Esophagus muscularis mucosa (tissue), 4 donors: ENCODE measurements around the gene PTBP2. TPM values are rescaled to one million over a fixed set of nuclear protein-coding genes. Genes with fewer than 3 reads are reported as not detected.

ENCODE experiments used
- DNase-seq: peaks from one replicate; pipeline ENCODE4 v3.0.0-alpha.2; 2017; ENCODE audit errors: extremely low spot score
- H3K27ac ChIP-seq, 4 donors: fragments of 200-600 bp; sonication (generic); replicated peaks in 1 of 4; 1 replicate in 3 of 4; 2 replicates in 1 of 4; pipeline ENCODE4 v1.5.1; 2016 to 2019; ENCODE audit warnings: mild to moderate bottlenecking in 1 of 4
- H3K27me3 ChIP-seq, 4 donors: fragments of 200-600 bp; sonication (generic); one replicate each; pipeline versions ENCODE4 v1.5.1 to v1.6.0; 2016 to 2019
- H3K36me3 ChIP-seq, 4 donors: fragments of 200-600 bp; sonication (generic); one replicate each; pipeline ENCODE4 v1.5.1; 2016 to 2019
- H3K4me1 ChIP-seq, 4 donors: fragments of 200-600 bp; sonication (generic); one replicate each; pipeline ENCODE4 v1.5.1; 2016 to 2019
- H3K4me3 ChIP-seq, 4 donors: fragments of 200-600 bp; sonication (generic); 1 replicate in 2 of 4; 2 replicates in 2 of 4; pipeline ENCODE4 v1.5.1; 2016 to 2019; ENCODE audit warnings: mild to moderate bottlenecking in 4 of 4, moderate library complexity in 1 of 4
- H3K9me3 ChIP-seq, 4 donors: fragments of 200-600 bp; sonication (generic); 1 replicate in 3 of 4; 2 replicates in 1 of 4; pipeline ENCODE4 v1.5.1; 2016 to 2019
- CTCF ChIP-seq, 3 experiments: fragments of 200-600 bp in 2 of 3; fragments of 450-650 bp in 1 of 3; sonication (generic) in 2 of 3; IDR thresholded peaks; one replicate each; pipeline ENCODE4 v1.5.1; 2017 to 2019; ENCODE audit warnings: antibody characterized with exemption in 3 of 3, mild to moderate bottlenecking in 2 of 3, moderate library complexity in 1 of 3
- EP300 ChIP-seq: sonication (generic); formaldehyde crosslinking; IDR thresholded peaks from one replicate; pipeline ENCODE4 v1.6.1; 2017; ENCODE audit warnings: antibody characterized with exemption
- POLR2A ChIP-seq: fragments of 450-650 bp; IDR thresholded peaks from one replicate; pipeline ENCODE4 v1.6.1; 2017; ENCODE audit warnings: antibody characterized with exemption, moderate library complexity, mild to moderate bottlenecking, low read depth
- POLR2AphosphoS5 ChIP-seq, 2 donors: sonication (generic); formaldehyde crosslinking; IDR thresholded peaks; one replicate each; pipeline ENCODE4 v1.6.1; 2017; ENCODE audit warnings: antibody characterized with exemption in 2 of 2
- WGBS: methylation state at CpG from one replicate; pipeline ENCODE4 v1.1.5; 2018; 5-methylcytosine and 5-hydroxymethylcytosine counted together
- intact Hi-C: fragments of 100-400 bp; cut with DNase I; formaldehyde crosslinking; loops from one replicate; pipeline ENCODE4 v1.15.1; 2023
- total RNA-seq, 4 donors: library from RNA; depleted of rRNA; stranded (reverse); fragments of >200 nt; gene quantifications; one replicate each; pipeline versions ENCODE4 v1.1.0 to v1.2.1, GENCODE V29; 2016

Gene PTBP2
- total RNA-seq, 4 donors from 2014 or later: 66.9 to 111 (median 82.8) TPM

- no peaks in the 10 kb centered on the region for H3K36me3 ChIP-seq
- no peak for DNase-seq
- TF ChIP-seq POLR2A (no peak), POLR2AphosphoS5 (IDR thresholded peaks at IDR 0.05) (no peak), EP300 (no peak), CTCF (IDR thresholded peaks at IDR 0.05) (no peak)
- peak overlapping the region; percentile 8 to 26 (median 14) for H3K27ac ChIP-seq
- H3K4me1 ChIP-seq: peaks cover 0 to 31% (median 12%) of the 10 kb centered on the region in 4 donors
- H3K9me3 ChIP-seq: no peaks in the 10 kb centered on the region
- intact Hi-C loops: no loop called here
- no peak overlapping the region for H3K4me3 ChIP-seq
- no peaks in the 10 kb centered on the region for H3K27me3 ChIP-seq
Observed at GRCh38 chr1:96684744-96685143, 36.8 kb upstream of the PTBP2 start.

GRCh38 chr1:96688767-96689166 lies 32.8 kb upstream of the PTBP2 start:
- no peak for DNase-seq
- intact Hi-C loops: no loop called here
- H3K27me3 ChIP-seq: no peaks in the 10 kb centered on the region
- WGBS: 90% methylated on average over 1 of the region's 1 CpG
- H3K4me3 ChIP-seq: no peak overlapping the region
- no peaks in the 10 kb centered on the region for H3K9me3 ChIP-seq
- no peaks in the 10 kb centered on the region for H3K36me3 ChIP-seq
- H3K4me1 ChIP-seq: peaks cover 0 to 22% (median 10%) of the 10 kb centered on the region in 4 donors
- H3K27ac ChIP-seq: no peak overlapping the region
- no peak for TF ChIP-seq POLR2A
- TF ChIP-seq EP300: no peak
- no peak for TF ChIP-seq POLR2AphosphoS5 (IDR thresholded peaks at IDR 0.05)

GRCh38 chr1:96695954-96696353 lies 25.6 kb upstream of the PTBP2 start:
- DNase-seq: no peak
- 95% methylated on average over 3 of the region's 3 CpGs for WGBS
- TF ChIP-seq EP300 (no peak), POLR2A (no peak), CTCF (IDR thresholded peaks at IDR 0.05) (no peak), POLR2AphosphoS5 (IDR thresholded peaks at IDR 0.05) (no peak)
- Histone ChIP-seq H3K4me3 (no peak overlapping the region), H3K27me3 (no peaks in the 10 kb centered on the region), H3K36me3 (no peaks in the 10 kb centered on the region), H3K4me1 (no peaks in the 10 kb centered on the region), H3K27ac (no peak overlapping the region), H3K9me3 (no peaks in the 10 kb centered on the region)
- intact Hi-C loops: no loop called here

GRCh38 chr1:96698342-96698983 lies 23.1 kb upstream of the PTBP2 start:
- Histone ChIP-seq H3K4me3 (no peak overlapping the region), H3K27ac (no peak overlapping the region), H3K9me3 (no peaks in the 10 kb centered on the region), H3K4me1 (no peaks in the 10 kb centered on the region), H3K36me3 (no peaks in the 10 kb centered on the region), H3K27me3 (no peaks in the 10 kb centered on the region)
- WGBS: 83% methylated on average over 5 of the region's 5 CpGs
- TF ChIP-seq POLR2A (no peak), CTCF (IDR thresholded peaks at IDR 0.05) (no peak), POLR2AphosphoS5 (IDR thresholded peaks at IDR 0.05) (no peak), EP300 (no peak)
- intact Hi-C loops: no loop called here
- DNase-seq: no peak

GRCh38 chr1:96703186-96703585 lies 18.4 kb upstream of the PTBP2 start:
- H3K4me3 ChIP-seq: no peak overlapping the region
- TF ChIP-seq POLR2AphosphoS5 (IDR thresholded peaks at IDR 0.05): no peak
- WGBS: 80% methylated on average over 1 of the region's 1 CpG

GRCh38 chr1:96707023-96707422 lies 14.6 kb upstream of the PTBP2 start:
- no peak for TF ChIP-seq CTCF (IDR thresholded peaks at IDR 0.05)
- no peak for TF ChIP-seq EP300
- no peak for TF ChIP-seq POLR2A
- TF ChIP-seq POLR2AphosphoS5 (IDR thresholded peaks at IDR 0.05): no peak
- Histone ChIP-seq H3K9me3 (no peaks in the 10 kb centered on the region), H3K4me3 (no peak overlapping the region), H3K36me3 (no peaks in the 10 kb centered on the region), H3K27ac (no peak overlapping the region), H3K27me3 (no peaks in the 10 kb centered on the region), H3K4me1 (no peaks in the 10 kb centered on the region)
- WGBS: 93% methylated on average over 3 of the region's 3 CpGs
- DNase-seq: no peak
- intact Hi-C loops: no loop called here

More at GRCh38 chr1:96703186-96703585, 18.4 kb upstream of the PTBP2 start:
- intact Hi-C loops: no loop called here
- DNase-seq: no peak
- Histone ChIP-seq H3K27ac (no peak overlapping the region), H3K4me1 (no peaks in the 10 kb centered on the region), H3K9me3 (no peaks in the 10 kb centered on the region), H3K36me3 (no peaks in the 10 kb centered on the region), H3K27me3 (no peaks in the 10 kb centered on the region)
